ENCODE data around the gene ZNF575.
A peak's percentile ranks its signal among the peaks of the same experiment; 100 is the strongest.

ZNF575 gene

DNA sequence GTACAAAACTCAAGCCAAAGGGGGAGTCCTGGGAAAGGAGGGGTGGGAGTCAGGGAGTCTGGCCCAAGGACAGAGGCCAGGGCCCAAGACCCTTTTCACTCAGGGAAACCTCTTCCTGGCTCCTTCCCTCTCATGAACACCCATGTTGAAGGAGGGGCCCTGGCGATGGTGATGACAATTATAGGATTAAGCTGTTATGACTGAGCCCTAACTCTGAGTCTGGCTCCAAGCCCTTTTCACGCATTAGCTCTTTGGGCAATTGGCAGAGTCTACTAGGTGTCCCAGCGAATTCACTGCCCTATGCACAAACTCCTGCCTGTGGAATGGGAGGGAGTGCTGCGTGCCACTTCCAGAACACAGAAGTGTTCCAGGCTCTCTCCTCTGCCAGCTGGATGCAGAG is 20.7 kb downstream of the ZNF575 start:
- no peak for DNase-seq (ENCODE audit: extremely low spot score)
- TF ChIP-seq, protein P1, sequence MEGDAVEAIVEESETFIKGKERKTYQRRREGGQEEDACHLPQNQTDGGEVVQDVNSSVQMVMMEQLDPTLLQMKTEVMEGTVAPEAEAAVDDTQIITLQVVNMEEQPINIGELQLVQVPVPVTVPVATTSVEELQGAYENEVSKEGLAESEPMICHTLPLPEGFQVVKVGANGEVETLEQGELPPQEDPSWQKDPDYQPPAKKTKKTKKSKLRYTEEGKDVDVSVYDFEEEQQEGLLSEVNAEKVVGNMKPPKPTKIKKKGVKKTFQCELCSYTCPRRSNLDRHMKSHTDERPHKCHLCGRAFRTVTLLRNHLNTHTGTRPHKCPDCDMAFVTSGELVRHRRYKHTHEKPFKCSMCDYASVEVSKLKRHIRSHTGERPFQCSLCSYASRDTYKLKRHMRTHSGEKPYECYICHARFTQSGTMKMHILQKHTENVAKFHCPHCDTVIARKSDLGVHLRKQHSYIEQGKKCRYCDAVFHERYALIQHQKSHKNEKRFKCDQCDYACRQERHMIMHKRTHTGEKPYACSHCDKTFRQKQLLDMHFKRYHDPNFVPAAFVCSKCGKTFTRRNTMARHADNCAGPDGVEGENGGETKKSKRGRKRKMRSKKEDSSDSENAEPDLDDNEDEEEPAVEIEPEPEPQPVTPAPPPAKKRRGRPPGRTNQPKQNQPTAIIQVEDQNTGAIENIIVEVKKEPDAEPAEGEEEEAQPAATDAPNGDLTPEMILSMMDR (IDR thresholded peaks at IDR 0.05; ENCODE audit: control extremely low read depth, extremely low read depth, low read depth, missing control alignments) = no peak
- POLR2A ChIA-PET = no interaction called here
- CTCF ChIA-PET = interaction anchor here (3.1 to 9.5 kb wide), 4 partner anchors 18 to 41 kb away, joined by 13 to 97 read pairs (median 70); partner anchors contain the start of genes IRGQ, PINLYP, XRCC1 and ZNF575

DNA sequence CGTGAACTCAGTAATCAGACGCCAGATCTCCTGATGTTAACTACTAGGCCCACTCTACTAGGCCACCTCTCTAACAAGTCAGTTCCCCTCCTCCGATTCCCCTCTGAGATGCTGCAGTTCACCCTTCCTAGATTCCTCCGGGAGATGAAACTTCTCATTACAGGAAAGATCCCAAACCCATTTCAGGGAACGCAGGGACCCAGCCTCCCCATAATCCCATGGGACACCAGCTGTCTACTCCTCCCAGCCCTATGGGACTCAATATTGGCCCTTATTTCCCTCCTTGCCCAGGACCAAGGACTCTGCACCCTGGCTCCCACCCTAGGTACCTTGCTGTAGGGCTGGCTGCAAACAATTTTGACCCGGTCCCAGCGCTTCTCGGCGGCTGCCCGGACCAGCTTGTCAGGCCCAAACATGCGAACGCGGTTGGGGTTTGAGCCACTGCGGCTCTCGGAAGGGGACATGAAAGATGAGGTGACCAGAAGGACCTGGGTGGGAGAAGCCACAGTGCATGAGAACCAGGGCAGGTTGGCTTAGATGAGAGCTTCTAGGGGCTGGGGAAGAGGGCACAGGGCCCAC is 21.4 kb downstream of the ZNF575 start:
- POLR2A ChIA-PET = no interaction called here
- TF ChIP-seq, protein P1 (IDR thresholded peaks at IDR 0.05; ENCODE audit: control extremely low read depth, extremely low read depth, low read depth, missing control alignments) = no peak
- no peak for DNase-seq (ENCODE audit: extremely low spot score)
- CTCF ChIA-PET = interaction anchor here (0.9 to 9.5 kb wide), 29 partner anchors 10 to 255 kb away, joined by 3 to 97 read pairs (median 5); partner anchors contain the start of genes IRGQ, PINLYP, XRCC1 and ZNF575

DNA sequence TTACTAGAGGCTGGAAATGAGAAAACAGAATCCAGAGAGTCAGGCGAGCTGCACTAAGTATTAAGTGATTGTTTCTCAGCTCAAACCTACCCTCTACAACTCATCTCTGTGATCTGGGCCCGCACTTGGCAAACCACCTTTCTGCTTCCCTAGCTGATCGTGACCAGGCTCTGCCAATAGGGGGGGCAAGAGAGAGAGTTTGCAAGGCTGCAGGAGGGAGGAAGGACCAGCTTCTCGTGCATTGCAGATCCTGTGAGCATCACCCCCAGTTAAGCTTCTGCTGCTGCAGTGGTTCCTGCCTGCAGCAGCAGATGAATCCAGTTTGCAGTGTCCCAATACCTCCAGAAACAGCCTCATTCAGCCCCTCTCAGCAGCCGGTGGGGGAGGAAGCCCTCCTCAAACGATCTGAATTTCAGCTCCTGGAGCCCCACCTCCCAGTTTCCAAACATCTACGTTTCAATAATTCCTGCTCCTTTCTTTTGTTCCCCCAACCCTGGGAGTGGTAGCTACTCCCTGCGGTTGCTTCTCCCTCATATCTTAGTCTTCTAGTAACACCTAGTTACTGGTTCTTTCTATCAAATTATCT is 22.3 kb downstream of the ZNF575 start:
- DNase-seq (ENCODE audit: extremely low spot score) = peak; percentile 80
- POLR2A ChIA-PET = no interaction called here
- CTCF ChIA-PET = interaction anchor here (0.7 to 9.5 kb wide), 36 partner anchors 8 to 254 kb away, joined by 3 to 97 read pairs (median 5); partner anchors contain the start of genes IRGQ, PINLYP, XRCC1 and ZNF575
- TF ChIP-seq, protein P1 (IDR thresholded peaks at IDR 0.05; ENCODE audit: control extremely low read depth, extremely low read depth, low read depth, missing control alignments) = peak; percentile 88

DNA sequence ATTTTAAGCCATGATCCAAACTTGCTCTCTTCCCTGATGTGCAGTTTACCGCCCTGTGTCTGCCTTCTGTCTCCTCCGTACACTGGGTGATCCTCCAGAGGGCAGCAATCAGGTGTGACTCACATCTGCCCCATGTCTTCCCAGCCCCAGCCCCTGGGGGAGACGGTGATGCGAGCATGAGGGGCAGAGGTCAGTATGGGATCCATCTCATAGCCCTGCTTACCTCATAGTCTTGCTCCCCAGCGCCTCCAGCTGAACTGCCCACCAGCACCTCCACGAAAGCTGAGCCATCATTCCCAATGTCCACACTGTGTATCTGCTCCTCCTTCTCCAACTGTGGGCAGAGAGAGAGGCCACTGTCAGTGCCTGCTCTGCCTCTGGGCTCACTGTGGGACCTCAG is 27.7 kb downstream of the ZNF575 start:
- ChIA-PET CTCF (interaction anchor here (1.2 to 9.5 kb wide), 2 partner anchors 13 to 50 kb away, joined by 3 to 97 read pairs; partner anchors contain the start of genes PINLYP and XRCC1), POLR2A (no interaction called here)
- no peak for DNase-seq (ENCODE audit: extremely low spot score)
- TF ChIP-seq, protein P1 (IDR thresholded peaks at IDR 0.05; ENCODE audit: control extremely low read depth, extremely low read depth, low read depth, missing control alignments) = no peak

DNA sequence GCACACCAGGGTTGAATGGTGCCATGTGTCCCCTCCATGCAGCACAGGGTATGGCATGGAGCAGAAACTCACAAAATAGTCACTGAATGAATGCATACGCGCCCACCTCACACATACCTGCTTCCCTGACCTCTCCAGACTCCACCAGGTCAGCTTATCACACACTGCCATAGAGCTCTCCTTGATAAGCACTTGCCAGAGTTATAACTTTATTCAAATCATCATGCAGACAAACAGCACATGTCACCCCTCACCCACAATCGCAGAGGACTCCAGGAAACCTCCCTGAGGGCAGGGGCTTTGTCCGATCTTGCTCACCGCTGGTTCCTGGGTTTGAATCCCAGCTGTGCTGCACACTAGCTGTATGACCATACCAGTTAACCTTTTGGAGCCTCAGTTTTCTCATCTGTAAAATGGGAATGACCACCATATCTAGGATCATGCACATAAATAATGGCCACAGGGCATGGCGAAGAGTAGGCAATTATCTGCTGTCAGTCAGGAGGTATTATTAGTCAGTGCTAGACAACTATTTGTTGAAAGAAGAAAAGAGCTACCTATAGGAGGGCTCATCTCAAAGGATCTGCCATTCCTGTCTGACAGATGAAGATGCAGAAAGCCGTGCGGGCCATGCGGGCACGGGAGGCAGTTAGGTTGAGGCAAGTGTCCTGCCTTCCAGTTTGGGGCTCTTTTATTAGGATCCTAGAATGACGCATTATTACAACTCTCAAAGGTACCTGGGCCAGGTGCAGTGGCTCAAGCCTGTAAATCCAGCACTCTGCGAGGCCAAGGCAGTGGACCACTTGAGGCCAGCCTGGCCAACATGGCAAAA is 28.4 kb downstream of the ZNF575 start:
- no peak for DNase-seq (ENCODE audit: extremely low spot score)
- ChIA-PET POLR2A (no interaction called here), CTCF (interaction anchor here (1.1 to 9.5 kb wide), 3 partner anchors 12 to 49 kb away, joined by 3 to 97 read pairs (median 3); partner anchors contain the start of genes PINLYP and XRCC1)
- TF ChIP-seq, protein P1 (IDR thresholded peaks at IDR 0.05; ENCODE audit: control extremely low read depth, extremely low read depth, low read depth, missing control alignments) = no peak

DNA sequence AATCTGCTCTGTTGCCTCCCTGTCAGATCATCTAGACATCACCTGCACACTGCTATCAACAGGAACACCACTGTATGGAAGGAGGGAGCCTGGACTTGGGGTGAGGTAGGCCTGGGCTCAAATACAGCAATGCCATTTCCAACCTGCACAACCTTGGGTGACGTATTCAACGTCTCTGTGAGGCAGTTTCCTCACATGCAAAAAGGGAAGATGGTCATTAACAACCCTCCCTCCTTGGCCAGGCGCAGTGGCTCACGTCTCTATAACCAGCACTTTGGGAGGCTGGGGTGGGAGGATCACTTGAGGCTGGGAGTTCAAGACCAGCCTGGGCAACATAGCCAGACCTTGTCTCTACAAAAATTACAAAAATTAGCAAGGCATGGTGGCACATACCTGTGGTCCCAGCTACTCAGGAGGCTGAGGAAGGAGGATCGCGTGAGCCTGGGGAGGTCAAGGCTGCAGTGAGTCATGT is 29.3 kb downstream of the ZNF575 start:
- TF ChIP-seq, protein P1 (IDR thresholded peaks at IDR 0.05; ENCODE audit: control extremely low read depth, extremely low read depth, low read depth, missing control alignments) = no peak
- DNase-seq (ENCODE audit: extremely low spot score) = no peak
- ChIA-PET POLR2A (no interaction called here), CTCF (interaction anchor here (1.1 kb wide), 1 partner anchor 13 kb away, joined by 3 read pairs; no protein-coding TSS in a partner anchor)

Measured in GM10248 (cell line).